ENCODE measurements around the gene UBTD1. TPM values are rescaled to one million over a fixed set of nuclear protein-coding genes. Genes with fewer than 3 reads are reported as not detected.

UBTD1 gene
- total RNA-seq, 1 experiment from 2014 or later, result 19.0 TPM

- H3K14ac ChIP-seq (ENCODE audit: insufficient read depth, low read length), result no peak overlapping the region
- H3K79me1 ChIP-seq (ENCODE audit: insufficient read depth, low read depth, low read length, poor library complexity, severe bottlenecking), result no peaks in the 10 kb centered on the region
- no peaks in the 10 kb centered on the region for H3K36me3 Mint-ChIP-seq (ENCODE audit: insufficient read depth in 1 of 3, low read depth in 3 of 3)
- H3K9me3 Mint-ChIP-seq, result no peaks in the 10 kb centered on the region
- no peak overlapping the region for H4K91ac ChIP-seq (ENCODE audit: insufficient read length, low read depth, low read length)
- no peak overlapping the region for H2BK12ac ChIP-seq (ENCODE audit: insufficient read length, low read depth, low read length)
- no peak overlapping the region for H2AK5ac ChIP-seq (ENCODE audit: insufficient read length, low read length)
- no peak overlapping the region for H2BK5ac ChIP-seq (ENCODE audit: insufficient read length, low read length)
- no peaks in the 10 kb centered on the region for H3K4me1 Mint-ChIP-seq
- H4K8ac ChIP-seq (replicated peaks; ENCODE audit: insufficient read length, low read depth, low read length), result no peak overlapping the region
- H2BK120ac ChIP-seq (ENCODE audit: low read depth, low read length, poor library complexity, severe bottlenecking), result no peak overlapping the region
- no peak overlapping the region for H3K4me2 ChIP-seq (ENCODE audit: insufficient read depth, insufficient read length, low read length)
- H3K27ac ChIP-seq (ENCODE audit: insufficient read length, low read depth, low read length), result no peak overlapping the region
- H3K27me3 ChIP-seq (ENCODE audit: insufficient read depth, low read length), result no peaks in the 10 kb centered on the region
- H3K4ac ChIP-seq (ENCODE audit: low read depth, low read length), result no peak overlapping the region
- H2BK15ac ChIP-seq (ENCODE audit: low read depth, low read length), result no peak overlapping the region
- H3K9ac ChIP-seq (ENCODE audit: extremely low read depth, insufficient read length, low read length), result no peak overlapping the region
- H3K9me3 ChIP-seq (ENCODE audit: control insufficient read depth, low read depth, low read length), result no peaks in the 10 kb centered on the region
- no peaks in the 10 kb centered on the region for H3K79me2 ChIP-seq (ENCODE audit: insufficient read depth, low read length)
- H4K5ac ChIP-seq (ENCODE audit: insufficient read length, low read depth, low read length), result no peak overlapping the region
- H3T11ph ChIP-seq (ENCODE audit: low read length), result no peak overlapping the region
- no peak overlapping the region for H3K23ac ChIP-seq (ENCODE audit: insufficient read length, low read depth, low read length)
- H3K4me1 ChIP-seq (ENCODE audit: insufficient read depth, low read length), result no peaks in the 10 kb centered on the region
- no peaks in the 10 kb centered on the region for H3K27me3 Mint-ChIP-seq (ENCODE audit: low read depth)
- H2AFZ ChIP-seq (ENCODE audit: low read length), result no peak overlapping the region
- H3K56ac ChIP-seq (ENCODE audit: insufficient read length, low read depth, low read length), result no peak overlapping the region
- H3K23me2 ChIP-seq (ENCODE audit: insufficient read length, low read depth, low read length, poor library complexity, severe bottlenecking), result no peaks in the 10 kb centered on the region
- DNase-seq, result no peak
- no peak overlapping the region for H3K18ac ChIP-seq (ENCODE audit: insufficient read length, low read depth, low read length)
- no peak overlapping the region for H2BK20ac ChIP-seq (ENCODE audit: low read depth, low read length, poor library complexity, severe bottlenecking)
- no peaks in the 10 kb centered on the region for H4K20me1 ChIP-seq (ENCODE audit: control insufficient read depth, insufficient read depth, insufficient read length)
- no peak for TF ChIP-seq CTCF (conservative IDR thresholded peaks at IDR 0.05)
- H3K4me3 Mint-ChIP-seq, result no peak overlapping the region
- no CpG with 5 or more reads among the region's 15 CpGs for WGBS (ENCODE audit: extremely low coverage, insufficient read length, low lambda C conversion rate)
- H3K27ac Mint-ChIP-seq, result peak overlapping the region in 1 of 3 experiments; percentile 52; a peak in 1 of 7 replicates
Measured at GRCh38 chr10:97590082-97590747, 91.5 kb downstream of the UBTD1 start.
